ENCODE data around the gene HLA-DPB1.
"Not testable (repeated sequence)": the region's sequence is repeated elsewhere in the genome, so short reads cannot be mapped to it uniquely, and the experiment has no call there.

Gene HLA-DPB1

DNA sequence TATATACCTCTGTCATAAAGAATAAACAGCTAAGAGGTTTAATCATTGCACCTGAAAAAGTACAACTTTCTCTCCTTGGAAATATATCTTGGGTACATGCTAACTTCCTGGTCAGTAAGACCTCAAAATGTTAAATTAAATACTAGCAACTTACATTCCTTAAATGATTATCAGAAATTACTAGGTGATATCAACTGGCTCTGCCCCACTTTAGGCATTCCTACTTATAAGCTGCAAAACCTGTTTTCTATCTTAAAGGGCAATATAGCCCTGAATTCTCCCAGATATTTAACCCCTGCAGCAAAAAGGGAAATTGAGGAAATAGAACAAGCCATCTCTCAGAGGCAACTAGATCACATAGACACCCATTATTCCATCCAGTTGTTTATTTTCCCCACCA, 23.2 kb upstream of the HLA-DPB1 start:
- peaks cover 0 to 2% (median 0%) of the 10 kb centered on the region in 5 donors for H3K4me1 ChIP-seq (ENCODE audit: control insufficient read depth in 5 of 5, insufficient read depth in 5 of 5, low read length in 5 of 5)
- no peak overlapping the region for H3K4me3 ChIP-seq (ENCODE audit: low read depth in 1 of 5, low read length in 5 of 5)

DNA sequence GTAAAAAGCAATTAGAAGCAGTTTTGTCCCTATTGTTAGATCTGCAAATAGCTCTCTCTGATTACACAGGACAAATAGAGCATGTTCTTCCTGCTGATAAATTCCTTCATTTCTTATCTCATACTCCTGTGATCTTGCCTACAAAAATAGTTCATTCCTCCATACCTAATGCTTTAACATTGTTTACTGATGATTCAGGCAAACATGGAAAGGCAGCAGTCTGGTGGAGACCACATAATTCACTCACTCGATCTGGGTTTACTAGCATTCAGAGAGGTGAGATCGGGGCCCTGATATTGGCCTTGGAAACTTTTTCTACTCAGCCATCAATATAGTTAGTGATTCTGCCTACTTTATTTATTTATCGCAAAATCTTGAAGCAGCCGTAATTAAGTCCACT, 22.6 kb upstream of the HLA-DPB1 start:
- Histone ChIP-seq H3K4me1 (ENCODE audit: control insufficient read depth in 5 of 5, insufficient read depth in 5 of 5, low read length in 5 of 5) (peaks cover 0 to 3% (median 0%) of the 10 kb centered on the region in 5 donors), H3K9ac (ENCODE audit: low read length in 5 of 5) (no peak overlapping the region), H3K9me3 (ENCODE audit: control insufficient read depth in 5 of 5, low read length in 5 of 5) (no peaks in the 10 kb centered on the region), H3K4me3 (ENCODE audit: low read depth in 1 of 5, low read length in 5 of 5) (no peak overlapping the region), H3K27ac (ENCODE audit: low read depth, low read length) (no peak overlapping the region), H3K36me3 (ENCODE audit: control insufficient read depth in 5 of 5, insufficient read depth in 5 of 5, low read length in 5 of 5) (no peaks in the 10 kb centered on the region), H3K27me3 (ENCODE audit: control insufficient read depth in 5 of 5, insufficient read depth in 4 of 5, low read length in 5 of 5) (peaks cover 0 to 4% (median 0%) of the 10 kb centered on the region in 5 donors)

More for the DNA sequence above, 23.2 kb upstream of the HLA-DPB1 start:
- Histone ChIP-seq H3K27ac (ENCODE audit: low read depth, low read length) (no peak overlapping the region), H3K9me3 (ENCODE audit: control insufficient read depth in 5 of 5, low read length in 5 of 5) (no peaks in the 10 kb centered on the region), H3K9ac (ENCODE audit: low read length in 5 of 5) (no peak overlapping the region), H3K36me3 (ENCODE audit: control insufficient read depth in 5 of 5, insufficient read depth in 5 of 5, low read length in 5 of 5) (no peaks in the 10 kb centered on the region), H3K27me3 (ENCODE audit: control insufficient read depth in 5 of 5, insufficient read depth in 4 of 5, low read length in 5 of 5) (peaks cover 0 to 4% (median 0%) of the 10 kb centered on the region in 5 donors)

DNA sequence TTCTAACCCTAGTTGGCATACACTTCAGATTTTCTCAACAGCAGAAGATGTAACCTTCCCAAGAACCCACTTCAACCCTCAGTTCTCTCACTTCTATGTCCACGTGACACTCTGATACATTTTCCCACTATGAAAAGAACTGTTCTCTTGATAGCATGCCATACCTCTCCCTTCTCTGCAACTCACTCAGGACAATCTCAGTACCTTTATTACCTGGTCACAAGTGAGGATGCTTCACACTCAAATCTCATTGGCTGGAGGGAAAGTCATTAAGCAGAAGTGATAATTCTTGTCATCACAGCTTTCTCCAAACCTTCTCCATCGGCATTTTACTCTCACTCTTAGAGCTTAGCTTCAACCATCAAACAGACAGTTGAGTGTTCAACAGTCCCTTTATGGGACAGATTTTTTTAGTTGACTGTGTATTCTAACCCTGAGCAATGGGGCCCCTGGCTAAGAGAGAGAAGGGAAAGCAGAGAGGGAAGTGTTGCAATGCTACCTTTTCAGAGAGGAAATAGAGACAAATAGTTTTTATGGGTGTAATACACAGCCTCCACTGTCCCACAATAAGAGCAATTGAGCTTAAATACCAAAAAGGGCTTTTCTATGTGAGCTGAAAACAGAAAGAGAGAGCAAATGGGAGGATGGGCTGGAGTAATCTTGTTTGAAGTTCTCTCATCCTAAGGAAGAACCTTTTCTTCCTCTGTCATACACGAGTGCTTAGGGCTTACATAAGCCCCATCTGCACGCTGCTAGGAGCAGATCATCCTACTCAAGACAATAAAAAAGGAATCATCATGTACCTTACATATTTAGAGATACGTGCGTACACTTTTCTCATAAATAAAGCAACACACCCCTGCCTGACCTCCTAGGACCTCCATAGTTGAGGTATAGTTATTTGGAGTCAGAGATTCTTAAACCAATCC, 18.3 kb upstream of the HLA-DPB1 start:
- Histone ChIP-seq H3K4me3 (ENCODE audit: low read depth in 1 of 5, low read length in 5 of 5) (no peak overlapping the region), H3K27ac (ENCODE audit: low read depth, low read length) (no peak overlapping the region), H3K9me3 (ENCODE audit: control insufficient read depth in 5 of 5, low read length in 5 of 5) (no peaks in the 10 kb centered on the region), H3K36me3 (ENCODE audit: control insufficient read depth in 5 of 5, insufficient read depth in 5 of 5, low read length in 5 of 5) (no peaks in the 10 kb centered on the region), H3K27me3 (ENCODE audit: control insufficient read depth in 5 of 5, insufficient read depth in 4 of 5, low read length in 5 of 5) (peaks cover 0 to 2% (median 0%) of the 10 kb centered on the region in 5 donors), H3K4me1 (ENCODE audit: control insufficient read depth in 5 of 5, insufficient read depth in 5 of 5, low read length in 5 of 5) (peaks cover 0 to 3% (median 0%) of the 10 kb centered on the region in 5 donors), H3K9ac (ENCODE audit: low read length in 5 of 5) (no peak overlapping the region)

DNA sequence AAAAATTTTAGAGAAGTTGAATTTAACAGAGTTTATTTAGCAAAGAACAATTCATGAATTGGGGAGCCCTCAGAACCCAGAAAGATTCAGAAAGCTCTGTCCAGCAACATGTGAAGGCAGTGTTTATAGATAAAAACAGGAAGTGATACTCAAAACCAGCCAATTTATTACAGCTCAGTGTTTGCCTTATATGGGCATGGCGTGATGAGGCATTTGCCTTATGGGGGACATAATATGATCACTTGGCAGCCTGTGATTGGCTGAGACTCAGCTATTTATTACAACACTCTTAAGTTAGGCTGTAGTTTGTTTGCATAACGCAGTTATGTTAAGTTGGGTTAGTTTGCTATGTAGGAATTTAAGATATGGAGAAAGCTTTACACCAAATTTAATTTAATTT, 13.8 kb upstream of the HLA-DPB1 start:
- H3K36me3 ChIP-seq (ENCODE audit: control insufficient read depth in 5 of 5, insufficient read depth in 5 of 5, low read length in 5 of 5), result peaks cover 0 to 16% (median 6%) of the 10 kb centered on the region in 5 donors
- H3K27me3 ChIP-seq (ENCODE audit: control insufficient read depth in 5 of 5, insufficient read depth in 4 of 5, low read length in 5 of 5), result peaks cover 0 to 6% (median 0%) of the 10 kb centered on the region in 5 donors
- H3K4me3 ChIP-seq (ENCODE audit: low read depth in 1 of 5, low read length in 5 of 5), result no peak overlapping the region
- H3K9ac ChIP-seq (ENCODE audit: low read length in 5 of 5), result no peak overlapping the region
- H3K9me3 ChIP-seq (ENCODE audit: control insufficient read depth in 5 of 5, low read length in 5 of 5), result peaks cover 0 to 4% (median 0%) of the 10 kb centered on the region in 5 donors
- peaks cover 0 to 3% (median 0%) of the 10 kb centered on the region in 5 donors for H3K4me1 ChIP-seq (ENCODE audit: control insufficient read depth in 5 of 5, insufficient read depth in 5 of 5, low read length in 5 of 5)
- no peak overlapping the region for H3K27ac ChIP-seq (ENCODE audit: low read depth, low read length)

DNA sequence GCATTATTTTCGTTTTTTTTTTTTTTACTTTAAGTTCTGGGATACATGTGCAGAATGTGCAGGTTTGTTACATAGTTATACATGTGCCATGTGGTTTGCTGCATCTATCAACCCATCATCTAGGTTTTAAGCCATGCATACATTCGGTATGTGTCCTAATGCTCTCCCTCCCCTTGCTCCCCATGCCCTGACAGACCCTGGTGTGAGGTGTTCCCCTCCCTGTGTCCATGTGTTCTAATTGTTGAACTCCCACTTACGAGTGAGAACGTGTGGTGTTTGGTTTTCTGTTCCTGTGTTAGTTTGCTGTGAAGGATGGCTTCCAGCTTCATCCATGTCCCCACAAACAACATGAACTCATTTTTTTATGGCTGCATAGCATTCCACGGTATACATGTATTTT, 12.4 kb upstream of the HLA-DPB1 start:
- not testable (repeated sequence) for H3K27me3 ChIP-seq (ENCODE audit: control insufficient read depth in 5 of 5, insufficient read depth in 4 of 5, low read length in 5 of 5); H3K4me1 ChIP-seq (ENCODE audit: control insufficient read depth in 5 of 5, insufficient read depth in 5 of 5, low read length in 5 of 5); H3K27ac ChIP-seq (ENCODE audit: low read depth, low read length); H3K4me3 ChIP-seq (ENCODE audit: low read depth in 1 of 5, low read length in 5 of 5); H3K9me3 ChIP-seq (ENCODE audit: control insufficient read depth in 5 of 5, low read length in 5 of 5); H3K9ac ChIP-seq (ENCODE audit: low read length in 5 of 5)
- peaks cover 4 to 30% (median 13%) of the 10 kb centered on the region in 5 donors for H3K36me3 ChIP-seq (ENCODE audit: control insufficient read depth in 5 of 5, insufficient read depth in 5 of 5, low read length in 5 of 5)

DNA sequence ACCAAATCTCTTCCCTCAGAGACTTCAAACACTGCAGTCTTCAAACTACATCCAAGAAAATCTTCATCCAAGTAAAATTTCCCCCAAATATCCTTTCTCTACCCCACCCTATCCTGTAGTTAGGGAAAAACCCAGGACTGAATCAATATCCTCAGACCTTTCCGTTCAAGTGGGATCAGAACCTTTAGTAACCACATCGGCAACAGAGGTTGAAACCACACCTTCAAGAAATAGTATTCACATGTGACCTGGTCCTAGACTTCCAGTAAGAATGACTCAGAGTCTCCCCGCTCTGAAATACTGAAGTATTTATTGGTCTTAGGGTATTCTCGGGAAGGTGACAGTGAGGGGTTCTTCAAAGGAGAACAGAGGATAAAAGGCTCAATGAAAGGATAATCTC, 11.1 kb upstream of the HLA-DPB1 start:
- Histone ChIP-seq H3K9ac (ENCODE audit: low read length in 5 of 5) (no peak overlapping the region), H3K36me3 (ENCODE audit: control insufficient read depth in 5 of 5, insufficient read depth in 5 of 5, low read length in 5 of 5) (peaks cover 12 to 42% (median 25%) of the 10 kb centered on the region in 5 donors), H3K4me3 (ENCODE audit: low read depth in 1 of 5, low read length in 5 of 5) (no peak overlapping the region), H3K27me3 (ENCODE audit: control insufficient read depth in 5 of 5, insufficient read depth in 4 of 5, low read length in 5 of 5) (peaks cover 0 to 4% (median 0%) of the 10 kb centered on the region in 5 donors), H3K27ac (ENCODE audit: low read depth, low read length) (no peak overlapping the region), H3K9me3 (ENCODE audit: control insufficient read depth in 5 of 5, low read length in 5 of 5) (peaks cover 0 to 4% (median 0%) of the 10 kb centered on the region in 5 donors), H3K4me1 (ENCODE audit: control insufficient read depth in 5 of 5, insufficient read depth in 5 of 5, low read length in 5 of 5) (no peaks in the 10 kb centered on the region)

DNA sequence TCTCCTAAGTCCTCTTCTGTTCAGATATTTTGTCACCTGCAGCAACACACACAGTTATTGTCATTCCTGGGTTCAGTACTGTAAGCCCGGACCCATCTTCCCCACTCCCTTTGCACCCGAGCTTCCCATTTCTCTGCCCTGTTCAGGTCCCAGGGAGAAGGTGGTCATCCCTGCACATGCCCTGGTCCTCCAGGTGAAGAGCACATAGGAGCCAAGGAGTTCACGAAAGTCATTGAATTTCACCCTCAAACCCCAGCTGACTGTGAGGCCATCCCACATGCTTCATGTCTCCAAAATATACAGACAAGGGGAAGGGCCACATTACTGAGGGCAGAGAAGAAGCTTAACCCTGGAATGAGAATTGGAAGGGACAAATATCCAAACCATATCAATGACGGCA, 10.5 kb upstream of the HLA-DPB1 start:
- H3K9ac ChIP-seq (ENCODE audit: low read length in 5 of 5), result no peak overlapping the region
- no peak overlapping the region for H3K4me3 ChIP-seq (ENCODE audit: low read depth in 1 of 5, low read length in 5 of 5)
- peaks cover 12 to 42% (median 25%) of the 10 kb centered on the region in 5 donors for H3K36me3 ChIP-seq (ENCODE audit: control insufficient read depth in 5 of 5, insufficient read depth in 5 of 5, low read length in 5 of 5)
- H3K4me1 ChIP-seq (ENCODE audit: control insufficient read depth in 5 of 5, insufficient read depth in 5 of 5, low read length in 5 of 5), result no peaks in the 10 kb centered on the region
- no peak overlapping the region for H3K27ac ChIP-seq (ENCODE audit: low read depth, low read length)
- peaks cover 0 to 4% (median 0%) of the 10 kb centered on the region in 5 donors for H3K9me3 ChIP-seq (ENCODE audit: control insufficient read depth in 5 of 5, low read length in 5 of 5)
- peaks cover 0 to 4% (median 0%) of the 10 kb centered on the region in 5 donors for H3K27me3 ChIP-seq (ENCODE audit: control insufficient read depth in 5 of 5, insufficient read depth in 4 of 5, low read length in 5 of 5)

DNA sequence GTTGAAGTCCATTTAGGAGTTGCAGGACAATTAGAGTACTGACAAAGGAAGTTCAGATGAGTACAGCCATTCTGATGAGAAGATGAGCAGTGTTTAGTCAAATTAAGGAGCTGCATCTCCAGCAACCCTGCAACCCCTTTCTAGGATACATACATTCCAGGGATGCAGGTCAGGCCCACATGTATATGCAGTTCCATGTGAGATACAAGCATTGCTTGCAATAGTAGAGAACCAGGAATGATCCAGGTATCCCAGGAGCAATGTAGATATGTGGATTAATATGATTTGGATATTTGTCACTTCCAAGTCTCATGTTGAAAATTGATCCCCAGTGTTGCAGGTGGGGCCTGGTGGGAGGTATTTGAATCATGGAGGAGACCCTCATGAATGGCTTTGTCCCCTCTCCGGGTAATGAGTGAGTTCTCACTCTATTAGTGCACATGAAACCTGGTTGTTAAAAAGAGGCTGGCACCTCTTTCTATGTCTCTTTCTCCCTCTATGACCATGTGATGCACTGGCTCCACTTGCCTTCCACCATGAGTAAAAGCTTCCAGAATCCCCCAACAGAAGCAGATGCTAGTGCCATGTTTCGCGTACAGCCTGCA, 8.8 kb upstream of the HLA-DPB1 start:
- no peak overlapping the region for H3K9ac ChIP-seq (ENCODE audit: low read length in 5 of 5)

DNA sequence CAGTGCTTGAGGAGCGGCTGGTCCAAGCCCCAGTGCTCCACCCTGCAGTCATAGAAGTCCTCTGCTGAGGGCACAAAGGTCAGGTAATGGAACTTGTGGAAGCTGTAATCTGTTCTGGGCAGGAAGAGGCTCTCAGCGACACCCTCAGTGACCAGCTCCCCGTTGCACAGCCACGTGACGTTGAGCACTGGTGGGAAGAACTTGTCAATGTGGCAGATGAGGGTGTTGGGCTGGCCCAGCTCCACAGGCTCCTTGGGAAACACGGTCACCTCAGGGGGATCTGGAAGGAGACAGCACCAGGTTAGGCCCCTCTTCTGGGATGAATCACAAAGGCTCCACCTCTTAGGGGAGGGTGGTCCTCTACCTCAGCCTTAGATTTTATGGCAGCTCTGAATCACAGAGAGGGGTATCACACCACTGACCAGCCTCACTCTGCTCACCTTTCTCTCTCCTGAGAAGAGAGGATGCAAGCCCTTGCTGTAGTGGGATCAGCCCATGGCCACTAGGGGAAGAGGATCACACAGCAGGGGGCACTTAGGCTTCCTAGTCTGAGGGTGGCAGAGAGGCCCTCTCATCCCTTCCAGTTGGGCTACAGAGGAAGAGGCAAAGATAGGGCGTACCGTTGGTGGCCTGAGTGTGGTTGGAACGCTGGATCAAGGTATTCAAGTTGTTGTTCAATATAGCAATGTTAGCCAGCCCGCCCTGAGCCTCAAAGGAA, 6.6 kb upstream of the HLA-DPB1 start:
- Histone ChIP-seq H3K9me3 (ENCODE audit: control insufficient read depth in 5 of 5, low read length in 5 of 5) (peaks cover 0 to 4% (median 0%) of the 10 kb centered on the region in 5 donors), H3K36me3 (ENCODE audit: control insufficient read depth in 5 of 5, insufficient read depth in 5 of 5, low read length in 5 of 5) (peaks cover 12 to 42% (median 25%) of the 10 kb centered on the region in 5 donors), H3K4me1 (ENCODE audit: control insufficient read depth in 5 of 5, insufficient read depth in 5 of 5, low read length in 5 of 5) (peaks cover 0 to 28% (median 3%) of the 10 kb centered on the region in 5 donors), H3K27me3 (ENCODE audit: control insufficient read depth in 5 of 5, insufficient read depth in 4 of 5, low read length in 5 of 5) (peaks cover 0 to 4% (median 0%) of the 10 kb centered on the region in 5 donors), H3K4me3 (ENCODE audit: low read depth in 1 of 5, low read length in 5 of 5) (no peak overlapping the region), H3K27ac (ENCODE audit: low read depth, low read length) (no peak overlapping the region), H3K9ac (ENCODE audit: low read length in 5 of 5) (no peak overlapping the region)

More for the DNA sequence above, 8.8 kb upstream of the HLA-DPB1 start:
- Histone ChIP-seq H3K9me3 (ENCODE audit: control insufficient read depth in 5 of 5, low read length in 5 of 5) (peaks cover 0 to 4% (median 0%) of the 10 kb centered on the region in 5 donors), H3K4me1 (ENCODE audit: control insufficient read depth in 5 of 5, insufficient read depth in 5 of 5, low read length in 5 of 5) (peaks cover 0 to 12% (median 2%) of the 10 kb centered on the region in 5 donors), H3K27me3 (ENCODE audit: control insufficient read depth in 5 of 5, insufficient read depth in 4 of 5, low read length in 5 of 5) (peaks cover 0 to 4% (median 0%) of the 10 kb centered on the region in 5 donors), H3K36me3 (ENCODE audit: control insufficient read depth in 5 of 5, insufficient read depth in 5 of 5, low read length in 5 of 5) (peaks cover 12 to 42% (median 25%) of the 10 kb centered on the region in 5 donors), H3K27ac (ENCODE audit: low read depth, low read length) (no peak overlapping the region), H3K4me3 (ENCODE audit: low read depth in 1 of 5, low read length in 5 of 5) (no peak overlapping the region)

Measured in subcutaneous abdominal adipose tissue (tissue), 5 donors.